Suppressor macrophage (primary cell): ENCODE data around the gene DAGLA.
A peak's percentile ranks its signal among the peaks of the same experiment; 100 is the strongest.

ENCODE experiments used
- DNase-seq, 4 experiments: peaks; one replicate each; pipeline ENCODE4 v3.0.0-alpha.2; 2020 to 2022

DAGLA gene

DNA sequence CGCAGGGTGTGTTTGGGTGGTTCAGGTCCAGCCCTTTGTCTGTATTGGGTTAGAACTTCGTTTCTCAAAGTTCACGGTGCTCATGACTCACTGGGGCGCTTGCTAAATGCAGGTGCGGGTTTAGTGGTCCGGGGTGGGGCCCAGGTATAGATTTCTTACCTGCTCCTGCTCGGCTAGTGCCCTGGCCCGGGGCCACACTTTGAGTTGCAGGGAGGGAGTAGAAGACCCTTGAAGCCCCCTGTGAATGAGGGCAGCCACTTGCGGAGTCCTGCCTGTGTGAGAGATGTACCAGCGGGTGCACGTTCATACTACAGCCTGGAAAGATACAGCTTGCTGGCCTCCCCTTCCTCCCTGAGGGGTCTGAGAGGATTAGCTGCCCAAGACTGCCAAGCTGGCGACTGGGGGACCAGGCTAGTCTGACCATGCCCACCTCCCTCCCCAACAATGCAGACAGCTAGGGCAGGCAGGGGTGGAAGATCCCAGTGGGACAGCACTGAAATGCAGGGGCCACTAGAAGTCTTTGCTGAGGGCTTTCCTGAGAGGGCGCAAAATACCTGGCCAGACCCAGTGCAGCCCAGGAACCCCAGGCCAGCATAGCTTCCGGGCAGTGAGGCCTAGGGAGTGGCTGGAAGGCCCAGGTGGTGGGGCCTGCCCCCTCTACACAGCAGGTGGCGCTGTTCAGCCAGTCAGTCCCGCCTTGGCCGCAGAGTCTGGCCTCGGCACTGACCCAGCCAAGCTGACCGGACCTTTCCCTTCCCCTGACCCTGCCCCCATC lies 67.2 kb downstream of the DAGLA start:
- peak; percentile 68 to 86 (median 76) for DNase-seq

DNA sequence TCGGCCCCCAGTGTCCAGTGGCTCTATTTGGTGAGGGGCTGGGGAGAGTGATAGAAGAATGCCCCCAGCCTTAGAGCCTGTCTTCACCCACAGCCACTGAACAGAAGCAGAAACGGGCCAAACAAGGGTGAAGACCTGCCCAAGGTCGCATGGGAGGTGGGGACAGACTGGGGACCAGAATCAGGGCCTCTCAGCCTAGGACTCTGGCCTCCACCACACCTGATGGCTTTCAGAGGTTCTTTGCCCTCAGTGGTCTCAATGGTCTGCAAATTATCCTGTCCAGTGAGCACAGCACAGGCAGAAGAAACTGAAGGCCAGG lies 67.7 kb downstream of the DAGLA start:
- DNase-seq, result no peak

DNA sequence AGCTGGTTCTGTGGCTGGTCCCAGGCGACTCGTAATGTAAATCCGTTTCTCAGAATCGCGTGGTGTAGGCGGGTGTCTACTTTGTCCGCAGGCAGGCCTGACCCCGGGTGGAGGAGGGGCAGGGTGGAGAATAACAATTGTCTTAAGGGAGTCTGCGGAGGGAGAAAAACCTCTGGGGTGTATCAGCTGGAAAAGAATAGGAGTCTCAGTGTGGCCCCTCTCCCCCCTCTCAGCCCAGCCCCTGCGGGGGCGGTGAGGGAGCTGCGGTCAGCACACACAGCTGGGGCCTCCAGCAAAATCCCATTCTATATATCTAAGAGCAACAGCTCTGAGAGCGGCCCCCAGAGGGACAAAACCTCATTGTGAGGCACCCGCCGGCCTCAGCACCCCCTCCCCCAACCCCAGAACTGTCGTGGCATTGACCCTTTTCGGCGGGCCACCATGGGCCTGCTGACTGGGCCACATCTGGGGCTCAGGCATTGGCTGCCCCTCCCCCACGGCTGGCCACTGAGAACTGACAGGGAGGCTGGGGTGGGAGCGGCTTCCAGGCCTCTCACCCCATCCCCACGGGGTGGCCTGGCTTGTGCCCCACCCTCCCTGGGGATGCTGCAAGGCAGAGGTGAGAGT lies 69.5 kb downstream of the DAGLA start:
- DNase-seq, result no peak

DNA sequence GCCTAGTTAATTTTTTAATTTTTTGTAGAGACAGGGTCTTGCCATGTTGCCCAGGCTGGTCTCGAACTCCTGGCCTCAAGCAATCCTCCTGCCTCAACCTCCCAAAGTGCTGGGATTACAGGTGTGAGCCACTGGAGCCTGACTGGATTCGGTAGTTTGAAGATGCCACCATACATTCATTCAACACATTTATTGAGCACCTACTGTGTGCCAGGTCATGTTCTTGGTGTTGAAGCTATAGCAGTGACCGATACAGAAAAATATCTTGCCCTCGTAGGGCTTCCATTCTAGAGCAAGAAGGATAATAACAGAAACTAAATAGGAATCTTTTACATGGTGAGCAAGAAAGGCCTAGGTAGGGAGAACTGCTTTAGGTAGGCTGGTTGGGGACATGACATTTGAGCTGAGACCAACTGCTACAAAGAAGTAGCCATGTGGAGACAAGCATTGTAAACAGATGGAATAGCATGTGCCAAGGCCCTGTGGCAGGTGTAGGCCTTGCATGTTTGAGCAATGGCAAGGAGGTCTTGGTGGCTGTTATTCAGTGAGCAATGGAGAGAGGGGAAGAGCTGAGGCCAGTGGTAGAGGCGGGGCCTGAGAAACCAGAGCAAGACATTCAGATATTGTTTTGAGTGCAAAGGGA lies 70.6 kb downstream of the DAGLA start:
- no peak for DNase-seq

DNA sequence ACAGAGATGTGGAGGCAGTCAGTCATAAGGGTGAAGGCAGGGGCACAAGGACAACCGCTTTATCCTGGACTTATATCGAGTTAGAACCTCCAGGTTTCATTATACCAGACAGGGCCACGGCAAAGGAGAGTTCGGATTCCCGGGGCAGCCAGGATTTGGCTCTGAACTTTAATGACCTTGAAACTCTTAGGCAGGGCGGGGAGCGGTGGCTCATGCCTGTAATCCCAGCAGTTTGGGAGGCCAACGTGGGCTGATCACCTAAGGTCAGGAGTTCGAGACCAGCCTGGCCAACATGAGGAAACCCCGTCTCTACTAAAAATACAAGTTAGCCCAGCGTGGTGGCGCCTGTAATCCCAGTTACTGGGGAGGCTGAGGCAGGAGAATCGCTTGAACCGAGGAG lies 71.2 kb downstream of the DAGLA start:
- DNase-seq, result no peak

DNA sequence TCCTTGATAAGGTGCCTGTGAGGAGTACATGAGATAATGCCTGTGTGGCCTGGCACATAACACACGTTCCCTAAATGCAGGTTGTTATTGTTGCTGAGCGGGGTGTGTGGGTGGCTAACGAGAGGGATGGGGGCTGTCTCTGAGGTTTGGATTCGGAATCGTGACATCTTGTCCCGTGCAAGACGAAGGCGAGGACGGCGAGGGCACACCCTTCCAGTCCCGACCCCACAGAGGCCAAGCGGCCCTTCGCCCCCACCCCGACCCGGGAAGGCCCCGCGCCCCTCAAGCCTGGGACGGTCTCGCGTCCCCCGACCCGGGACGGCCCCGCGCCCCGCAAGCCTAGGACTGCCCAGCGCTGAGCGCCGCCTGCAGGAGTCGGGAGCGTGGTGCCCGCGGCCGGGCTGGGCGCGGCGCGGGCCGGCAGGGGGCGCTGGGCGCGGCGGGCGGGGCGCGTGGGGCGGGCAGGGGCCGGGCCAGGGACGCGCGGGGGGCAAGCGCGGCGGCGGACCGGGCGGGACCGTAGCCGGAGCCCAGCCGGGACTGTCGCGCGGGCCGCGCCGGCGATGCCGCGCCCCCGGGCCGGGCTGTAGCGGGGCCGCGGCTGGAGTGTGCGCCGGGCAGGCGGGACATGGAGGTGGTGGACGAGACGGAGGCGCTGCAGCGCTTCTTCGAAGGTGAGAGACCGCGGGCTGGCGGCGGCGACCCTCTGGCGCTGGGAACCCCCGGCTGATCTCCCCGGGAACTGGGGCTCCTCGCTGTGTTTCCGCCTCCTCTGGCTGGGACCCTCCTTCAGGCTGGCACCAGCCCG lies 72.1 kb downstream of the DAGLA start, which contains the start of gene MYRF:
MYRF (plus strand) TSS at position 520 of the 808 bp plus-strand sequence; CDS start at position 629, 109 bp downstream.
- DNase-seq, result peak; percentile 64 to 89 (median 75)

DNA sequence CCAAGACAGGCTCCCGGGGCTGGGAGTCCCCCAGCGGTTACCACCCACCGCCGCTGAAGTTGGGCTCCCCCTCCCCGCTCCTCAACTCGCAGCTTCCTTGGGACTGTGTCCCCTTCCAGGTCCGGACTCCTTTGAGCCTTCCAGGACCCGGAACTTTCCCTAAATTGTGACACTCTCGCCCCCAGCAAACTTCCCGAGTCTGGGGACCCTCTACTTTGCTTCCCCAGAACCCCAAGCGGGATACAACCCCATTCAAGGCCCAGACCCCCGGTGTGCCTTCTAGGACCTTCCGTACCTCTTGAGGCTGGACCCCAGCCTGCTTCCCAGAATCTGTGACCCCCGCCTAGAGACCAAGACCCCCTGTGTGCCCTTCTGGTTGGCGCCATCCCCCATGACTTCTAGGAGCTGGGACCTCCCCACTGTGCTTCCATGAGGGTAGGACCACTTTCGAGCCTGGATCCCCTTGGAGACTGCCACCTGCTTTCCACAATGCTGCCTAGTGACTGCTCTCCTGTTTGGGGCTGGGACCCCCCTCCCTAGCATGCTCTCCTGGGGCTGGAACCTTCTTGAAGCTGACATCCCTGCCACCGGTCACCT lies 72.8 kb downstream of the DAGLA start:
- DNase-seq, result no peak

DNA sequence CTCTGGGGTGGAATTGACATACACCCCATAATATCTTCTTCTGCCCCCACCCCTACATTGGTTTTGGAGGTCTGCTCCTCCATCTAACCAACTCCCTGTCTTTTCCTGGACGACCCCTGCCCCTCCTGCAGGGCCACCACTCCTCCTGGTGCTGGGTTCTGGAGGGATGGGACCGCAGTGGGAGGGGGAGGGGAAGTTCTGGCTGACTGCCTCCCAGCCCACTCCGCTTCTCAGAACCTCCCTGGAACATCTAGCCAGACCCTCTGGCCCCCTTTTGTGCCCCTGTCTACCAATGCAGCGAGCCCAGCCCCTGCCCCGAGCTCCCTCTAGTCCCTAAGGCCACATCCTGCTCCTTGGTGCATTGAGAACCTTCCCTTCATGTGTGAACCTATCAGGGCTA lies 73.5 kb downstream of the DAGLA start:
- no peak for DNase-seq

DNA sequence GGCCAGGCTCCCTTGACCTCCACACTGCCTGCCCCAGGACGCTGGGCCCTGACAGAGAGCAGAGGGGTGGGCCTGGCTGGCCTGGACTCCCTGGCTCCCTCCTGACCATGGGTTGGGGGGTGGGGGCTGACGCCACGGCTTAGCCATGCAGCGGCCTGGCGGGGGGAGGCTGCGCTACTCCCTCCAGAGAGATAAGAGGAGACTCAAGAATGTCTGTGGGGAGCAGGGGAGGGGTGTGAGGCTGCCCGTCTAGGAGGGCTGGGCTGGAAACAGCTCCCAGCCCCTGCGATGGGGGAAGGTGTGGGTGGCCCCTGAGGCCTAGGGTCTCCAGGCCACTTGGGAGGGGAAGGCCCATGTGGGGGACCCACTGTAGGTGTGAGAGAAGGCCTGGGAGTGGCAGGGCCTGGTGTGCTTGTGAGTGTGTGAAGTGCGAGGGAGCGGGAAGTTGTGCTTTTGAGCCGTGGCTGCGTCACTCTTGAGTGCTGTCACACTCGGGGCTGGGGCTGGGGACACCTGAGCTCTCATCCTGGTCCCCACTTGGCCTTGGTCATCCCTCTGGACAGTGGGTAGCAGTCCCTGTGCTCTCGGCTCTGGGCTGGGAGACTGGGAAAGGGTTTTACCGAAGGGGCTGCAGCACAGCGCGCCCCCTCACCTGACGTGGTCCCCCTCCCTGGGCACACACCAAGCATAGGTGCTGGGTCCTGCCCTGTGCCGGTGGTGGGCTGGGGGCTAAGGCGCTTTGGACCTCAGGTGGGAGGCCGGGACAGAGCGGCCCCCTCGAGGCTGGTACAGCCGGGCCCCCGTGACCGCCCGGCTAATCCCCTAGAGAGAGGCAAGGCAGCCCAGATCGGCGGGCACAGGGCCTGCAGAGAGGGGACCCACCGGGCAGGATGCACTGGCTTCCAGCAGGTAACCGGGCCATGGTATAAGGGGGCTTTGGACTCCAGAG lies 74.6 kb downstream of the DAGLA start:
- DNase-seq, result no peak

DNA sequence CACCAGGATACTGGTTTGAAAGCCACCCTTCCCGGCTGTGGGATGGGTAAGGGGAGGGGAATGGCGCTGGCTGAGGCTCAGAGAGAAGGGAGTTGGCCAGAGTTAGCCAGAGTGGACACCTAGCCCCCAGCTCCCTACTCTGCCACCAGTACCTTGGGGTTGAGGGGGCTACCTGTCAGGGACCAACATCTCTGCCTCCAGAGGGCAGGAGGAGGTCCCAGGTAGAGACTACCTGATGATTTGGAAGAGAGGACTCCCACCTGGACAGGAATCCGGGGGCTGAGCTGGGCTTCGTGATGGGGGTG lies 75.9 kb downstream of the DAGLA start:
- no peak for DNase-seq

DNA sequence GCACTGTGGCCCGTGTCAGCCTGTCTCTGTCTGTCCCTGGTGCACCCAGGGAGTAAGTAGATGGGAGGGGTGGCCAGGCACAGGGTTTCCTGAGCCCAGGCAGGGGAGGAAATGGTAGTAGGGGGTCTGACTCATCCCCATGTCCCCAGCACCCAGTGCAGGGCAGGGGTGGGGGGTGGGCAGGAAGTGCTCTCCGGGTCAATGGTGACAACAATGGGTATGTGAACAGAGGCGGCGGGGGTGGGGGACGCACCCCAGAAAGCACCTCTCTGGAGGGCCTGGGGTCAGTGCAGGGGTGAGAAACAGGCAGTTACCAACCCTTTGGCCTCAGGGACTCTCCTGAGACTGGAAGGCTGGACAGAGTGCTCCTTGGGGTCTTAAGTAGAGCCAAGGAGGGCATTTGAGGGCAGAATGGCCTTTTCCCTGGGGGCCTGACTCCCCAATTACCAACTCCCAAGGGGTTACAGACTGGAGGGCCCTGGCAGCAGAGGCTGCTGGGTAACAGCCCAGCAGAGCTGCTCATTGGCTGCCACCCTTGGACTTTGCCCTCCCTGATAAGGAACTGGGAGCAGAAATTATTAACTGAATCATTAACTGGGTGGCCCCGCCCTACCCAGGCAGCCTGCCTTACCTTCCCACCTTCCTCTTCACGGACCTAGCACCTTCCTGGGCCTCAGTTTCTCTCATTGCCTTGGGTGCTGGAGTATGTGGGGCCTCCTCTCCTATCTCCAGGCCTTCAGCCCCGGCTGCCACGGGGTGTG lies 76.4 kb downstream of the DAGLA start:
- peak; percentile 34 to 65 (median 44) for DNase-seq

DNA sequence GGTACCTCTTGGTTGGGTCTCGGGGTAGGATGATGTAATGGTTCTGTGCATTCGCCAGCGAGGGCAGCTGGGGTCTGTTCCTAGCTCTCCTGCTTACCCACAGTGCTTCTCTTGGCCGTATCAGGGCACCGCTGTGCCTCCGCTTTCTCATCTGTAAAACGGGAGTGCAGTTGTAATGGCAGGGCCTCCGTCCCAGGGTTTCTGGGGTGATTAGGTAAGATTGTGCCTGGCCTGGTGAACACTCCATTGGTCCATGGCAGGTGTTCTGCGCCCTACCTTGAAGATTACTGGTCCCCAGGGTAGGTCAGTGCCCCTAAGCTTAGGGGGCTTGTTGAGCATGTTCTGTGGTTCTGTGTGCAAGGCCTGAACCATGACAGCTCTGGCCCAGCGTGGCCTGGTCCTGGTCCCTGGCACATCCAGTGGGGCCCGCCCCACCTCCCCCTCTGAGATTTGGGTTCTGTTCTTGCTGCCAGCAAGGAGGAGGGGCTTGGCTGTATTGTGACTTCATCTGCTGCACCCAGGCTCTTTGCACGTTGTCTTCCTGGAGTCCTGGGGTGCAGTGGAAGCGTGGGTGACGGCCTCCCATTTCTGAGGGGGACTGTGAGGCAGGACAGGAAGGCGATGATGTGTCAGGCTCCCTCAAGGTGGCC lies 77.1 kb downstream of the DAGLA start:
- DNase-seq, result no peak

DNA sequence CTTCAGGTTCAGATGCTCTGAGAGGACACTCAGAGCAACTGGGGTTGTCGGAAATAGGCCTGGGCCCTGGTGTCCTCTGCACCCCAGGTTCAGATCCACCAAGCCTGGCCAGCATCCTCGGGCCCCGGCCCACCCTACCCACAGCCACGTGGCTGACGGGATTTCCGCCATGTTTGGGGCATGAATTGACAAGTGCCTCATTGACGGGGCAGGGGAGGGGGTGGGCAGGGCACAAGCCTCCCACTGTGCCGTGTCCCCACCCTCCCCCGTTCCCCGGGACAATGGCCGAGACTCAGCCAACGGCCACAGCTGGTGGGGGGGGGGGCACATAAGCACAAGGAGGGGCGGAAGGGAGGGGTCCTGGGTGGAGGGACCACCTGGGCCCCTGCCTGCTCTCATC lies 80.8 kb downstream of the DAGLA start:
- DNase-seq, result no peak

DNA sequence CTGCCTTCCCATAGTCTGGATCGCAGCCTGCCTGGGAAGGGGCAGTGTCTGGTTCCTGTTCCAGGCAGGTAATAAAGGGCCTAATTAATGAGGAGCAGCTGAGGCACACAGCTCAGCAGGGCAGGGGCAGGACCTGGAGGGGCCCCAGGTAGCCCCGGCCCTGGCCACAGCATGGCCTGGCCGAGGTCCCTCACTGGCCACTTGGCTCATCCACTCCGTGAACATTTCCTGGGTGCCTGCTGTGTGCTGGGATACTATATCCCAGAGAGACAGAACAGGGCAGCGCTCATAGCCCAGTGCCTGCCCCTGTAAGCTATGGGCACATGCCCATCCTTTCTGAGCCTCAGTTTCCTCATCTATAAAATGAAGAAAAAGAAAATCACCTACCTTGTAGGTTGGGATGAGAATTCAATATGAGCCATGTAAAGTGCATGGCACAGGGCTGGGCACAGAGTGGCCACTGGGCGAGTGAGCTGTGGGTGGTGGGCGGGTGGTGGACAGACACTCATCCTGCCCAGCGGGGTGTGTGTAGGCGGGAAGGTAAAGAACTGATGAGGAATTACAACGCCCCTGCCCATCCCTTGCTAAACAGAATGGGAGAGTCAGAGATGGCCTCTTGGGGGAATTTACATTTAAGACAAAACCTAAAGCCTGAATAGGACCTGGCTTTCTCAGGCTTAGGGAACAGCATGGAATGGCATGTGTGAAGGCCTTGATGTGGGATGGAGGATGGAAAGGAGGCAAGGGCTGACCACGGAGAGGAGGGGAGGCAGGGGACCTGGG lies 81.4 kb downstream of the DAGLA start:
- peak in 1 of 4 experiments; percentile 17 for DNase-seq

DNA sequence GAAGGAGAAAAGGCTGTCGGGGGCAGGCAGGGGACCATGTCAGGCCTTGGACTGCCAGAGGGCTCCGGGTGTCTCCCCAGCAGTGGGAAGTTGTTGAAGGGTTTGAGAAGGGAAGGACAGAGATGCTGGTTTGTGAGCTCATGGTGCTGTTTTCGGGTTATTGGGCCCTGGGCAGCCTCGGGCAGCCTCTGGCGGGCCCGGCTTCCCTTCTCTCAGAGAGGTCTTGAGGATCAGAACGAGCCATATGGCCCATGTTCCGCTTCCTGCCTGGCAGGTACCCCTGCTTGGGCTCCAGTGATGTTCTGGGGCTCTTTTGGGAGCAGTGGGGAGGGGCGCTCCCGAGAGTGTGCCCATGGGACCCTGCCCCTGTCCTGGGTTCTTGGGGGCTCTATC lies 82.0 kb downstream of the DAGLA start:
- DNase-seq, result no peak

DNA sequence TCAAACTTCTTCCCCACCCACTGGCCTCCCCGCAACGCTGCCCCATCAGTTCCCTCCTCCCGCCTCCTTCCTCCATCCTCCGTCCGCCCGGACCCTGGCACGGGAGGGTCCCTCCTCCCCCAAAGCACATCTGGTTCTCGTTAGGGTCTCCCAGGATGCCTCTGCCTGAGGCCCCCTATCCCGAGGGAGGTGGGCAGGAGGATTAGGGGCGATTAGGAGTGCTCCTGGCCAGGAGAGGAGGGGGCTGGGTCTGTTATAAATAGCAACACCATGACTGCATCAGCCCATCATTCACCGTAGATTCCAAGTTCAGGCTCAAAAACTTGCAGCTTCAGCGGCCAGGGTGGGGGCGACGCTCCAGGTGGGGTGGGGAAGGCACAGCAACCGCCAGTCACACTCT lies 82.6 kb downstream of the DAGLA start:
- DNase-seq, result no peak

DNA sequence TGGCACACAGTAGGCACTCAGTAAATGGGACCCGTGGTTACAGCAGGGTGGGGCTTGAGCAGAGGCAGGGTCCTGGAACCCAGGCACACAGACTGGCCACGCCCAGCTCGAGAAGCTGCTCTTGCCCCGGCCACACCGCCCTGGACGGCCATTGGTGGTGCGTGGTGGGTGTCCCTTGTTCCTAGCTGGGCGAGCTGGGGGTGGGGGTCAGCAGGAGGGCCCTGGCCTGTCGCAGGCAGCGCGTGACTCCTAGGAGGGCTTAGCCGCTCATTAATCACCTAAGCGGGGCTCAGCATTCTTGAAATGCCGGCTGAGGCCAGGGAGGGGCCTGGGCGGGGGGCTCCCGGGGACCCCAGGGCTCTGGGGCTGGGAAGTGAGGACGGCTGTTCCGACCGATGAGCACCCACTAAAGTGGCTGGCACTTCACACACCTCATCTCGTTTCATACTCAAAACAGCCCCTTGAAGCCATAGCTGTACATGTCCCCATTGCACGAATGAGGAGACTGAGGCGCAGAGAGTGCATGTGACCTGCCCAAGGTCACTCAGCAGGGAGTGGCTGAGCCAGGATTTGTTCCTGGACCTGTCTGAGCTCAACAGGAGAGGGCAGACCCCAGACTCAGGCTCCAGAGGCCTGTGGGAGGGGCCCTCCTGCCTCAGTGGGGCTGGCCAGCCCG lies 83.9 kb downstream of the DAGLA start:
- DNase-seq, result no peak

DNA sequence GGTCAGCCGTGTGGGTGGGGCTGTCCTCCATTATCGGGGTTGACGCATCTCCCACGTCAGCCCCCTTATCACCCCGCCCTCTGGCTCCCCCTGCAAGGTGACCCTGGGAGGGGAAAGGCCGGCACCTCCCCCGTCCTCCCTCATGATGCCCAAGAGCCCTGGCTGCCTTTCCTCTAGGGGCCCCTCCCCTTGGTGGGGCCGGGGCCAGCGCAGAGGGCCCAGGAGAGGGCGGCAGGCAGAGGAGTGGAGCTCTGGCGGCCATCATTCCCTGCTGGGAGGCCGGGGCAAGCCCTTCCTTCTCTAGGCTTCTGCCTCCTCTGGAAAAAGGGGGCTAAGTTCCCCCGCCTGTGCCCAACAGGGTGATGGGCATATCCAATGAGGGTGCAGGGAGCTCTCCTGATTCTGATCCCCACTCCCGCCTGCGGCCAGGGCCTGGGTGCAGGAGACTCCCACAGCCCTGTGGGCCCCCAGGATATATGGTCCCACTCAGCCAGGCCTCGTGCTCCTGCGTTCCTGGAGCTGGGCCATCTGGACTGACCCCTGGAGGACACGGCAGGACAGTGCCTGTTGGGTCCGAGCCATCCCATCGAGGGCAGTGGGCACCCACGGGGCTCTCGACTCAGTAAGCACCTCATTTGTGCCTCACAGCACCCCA lies 84.5 kb downstream of the DAGLA start:
- DNase-seq, result no peak
